AG10803 (cell line): ENCODE data around the gene COG7.

Experiments used
- DNase-seq: peaks from one replicate; pipeline ENCODE4 v3.0.0; 2010; ENCODE audit warnings: low read depth
- H3K4me3 ChIP-seq: 2 replicates; pipeline ENCODE4 v1.5.1; 2011; ENCODE audit warnings: mild to moderate bottlenecking, low read length, control low read depth
- CTCF ChIP-seq: conservative IDR thresholded peaks from 2 replicates; pipeline ENCODE4 v1.5.1; 2011; ENCODE audit warnings: mild to moderate bottlenecking, low read length, control low read depth, inconsistent platforms

Gene COG7

GRCh38 chr16:23497543-23497868 lies 44.5 kb upstream of the COG7 start:
- no peak for TF ChIP-seq CTCF
- H3K4me3 ChIP-seq = no peak overlapping the region
- no peak for DNase-seq

GRCh38 chr16:23496821-23497542 lies 44.0 kb upstream of the COG7 start:
- peak; percentile 68 for DNase-seq
- no peak for TF ChIP-seq CTCF
- peak overlapping the region; percentile 17 for H3K4me3 ChIP-seq

GRCh38 chr16:23495671-23496070 lies 42.7 kb upstream of the COG7 start:
- no peak for TF ChIP-seq CTCF

GRCh38 chr16:23494188-23494587 lies 41.2 kb upstream of the COG7 start:
- TF ChIP-seq CTCF = no peak
- H3K4me3 ChIP-seq = no peak overlapping the region
- DNase-seq = no peak

More at GRCh38 chr16:23495671-23496070, 42.7 kb upstream of the COG7 start:
- no peak overlapping the region for H3K4me3 ChIP-seq
- no peak for DNase-seq

- DNase-seq = peak; percentile 61
- no peak overlapping the region for H3K4me3 ChIP-seq
- TF ChIP-seq CTCF = no peak
These were observed 38.8 kb upstream of the COG7 start for GRCh38 chr16:23491490-23492391.

- no peak overlapping the region for H3K4me3 ChIP-seq
- DNase-seq = no peak
- TF ChIP-seq CTCF = no peak
These were observed 33.5 kb upstream of the COG7 start for GRCh38 chr16:23486480-23486879.

GRCh38 chr16:23485841-23486240 lies 32.9 kb upstream of the COG7 start:
- DNase-seq = no peak
- TF ChIP-seq CTCF = no peak

More at GRCh38 chr16:23485841-23486240, 32.9 kb upstream of the COG7 start:
- H3K4me3 ChIP-seq = no peak overlapping the region
